Measurements from ENCODE around the gene JAKMIP1.

DNA sequence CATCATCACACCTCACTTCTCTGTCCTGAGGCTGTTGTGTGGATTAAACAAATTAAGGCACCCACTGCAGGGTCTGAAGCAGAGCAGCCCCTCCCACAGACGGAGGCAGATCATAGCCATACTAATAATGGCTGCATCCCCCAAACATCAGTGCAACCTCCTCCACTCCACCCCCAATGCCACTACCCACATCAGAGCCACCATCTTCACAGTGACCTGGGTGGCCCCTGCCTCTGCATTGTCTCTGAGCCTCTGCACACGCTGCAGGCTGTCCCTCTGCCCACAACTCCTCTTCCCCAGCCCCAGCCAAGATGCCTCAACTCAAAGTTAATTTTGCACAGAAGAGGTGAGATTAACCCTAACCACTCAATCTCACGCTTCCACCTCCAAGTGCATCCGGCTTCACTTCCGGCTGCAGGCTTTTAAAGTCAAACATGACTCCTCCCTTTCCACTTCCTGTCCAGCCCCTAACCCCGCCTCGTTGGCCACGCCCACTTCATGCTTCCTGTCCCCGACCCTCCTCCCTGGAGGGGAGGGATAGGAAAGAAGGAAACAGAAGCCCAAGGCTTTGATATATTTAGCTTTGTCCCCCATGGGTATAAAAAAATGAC, 22.7 kb downstream of the JAKMIP1 start:
- TF ChIP-seq, protein P1, sequence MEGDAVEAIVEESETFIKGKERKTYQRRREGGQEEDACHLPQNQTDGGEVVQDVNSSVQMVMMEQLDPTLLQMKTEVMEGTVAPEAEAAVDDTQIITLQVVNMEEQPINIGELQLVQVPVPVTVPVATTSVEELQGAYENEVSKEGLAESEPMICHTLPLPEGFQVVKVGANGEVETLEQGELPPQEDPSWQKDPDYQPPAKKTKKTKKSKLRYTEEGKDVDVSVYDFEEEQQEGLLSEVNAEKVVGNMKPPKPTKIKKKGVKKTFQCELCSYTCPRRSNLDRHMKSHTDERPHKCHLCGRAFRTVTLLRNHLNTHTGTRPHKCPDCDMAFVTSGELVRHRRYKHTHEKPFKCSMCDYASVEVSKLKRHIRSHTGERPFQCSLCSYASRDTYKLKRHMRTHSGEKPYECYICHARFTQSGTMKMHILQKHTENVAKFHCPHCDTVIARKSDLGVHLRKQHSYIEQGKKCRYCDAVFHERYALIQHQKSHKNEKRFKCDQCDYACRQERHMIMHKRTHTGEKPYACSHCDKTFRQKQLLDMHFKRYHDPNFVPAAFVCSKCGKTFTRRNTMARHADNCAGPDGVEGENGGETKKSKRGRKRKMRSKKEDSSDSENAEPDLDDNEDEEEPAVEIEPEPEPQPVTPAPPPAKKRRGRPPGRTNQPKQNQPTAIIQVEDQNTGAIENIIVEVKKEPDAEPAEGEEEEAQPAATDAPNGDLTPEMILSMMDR (IDR thresholded peaks at IDR 0.05; ENCODE audit: low read depth, low read length, poor library complexity, severe bottlenecking): no peak
- TF ChIP-seq EZH2phosphoT487 (IDR thresholded peaks at IDR 0.05; ENCODE audit: borderline replicate concordance, low read length): no peak
